HEK293 (cell line): ENCODE measurements around the gene CTCFL.

Source experiments
- SP2 ChIP-seq: fragments of 450-650 bp; formaldehyde crosslinking; IDR thresholded peaks from 2 replicates; pipeline ENCODE4 v1.5.1; 2016; ENCODE audit warnings: missing biosample characterization, missing genetic modification characterization
- TCF7L2 ChIP-seq: IDR thresholded peaks from 2 replicates; pipeline ENCODE4 v1.6.1; 2011; ENCODE audit warnings: low read depth, mild to moderate bottlenecking, inconsistent platforms, low read length, moderate library complexity, borderline replicate concordance
- ZBTB1 ChIP-seq: fragments of 450-650 bp; formaldehyde crosslinking; IDR thresholded peaks from 2 replicates; pipeline ENCODE4 v1.5.1; 2016; ENCODE audit warnings: missing biosample characterization, missing genetic modification characterization
- ZNF416 ChIP-seq: fragments of 450-650 bp; formaldehyde crosslinking; IDR thresholded peaks from 2 replicates; pipeline ENCODE4 v1.5.1; 2016; ENCODE audit warnings: missing biosample characterization, missing genetic modification characterization
- ZNF510 ChIP-seq: fragments of 450-650 bp; formaldehyde crosslinking; IDR thresholded peaks from 2 replicates; pipeline ENCODE4 v1.5.1; 2018; ENCODE audit warnings: mild to moderate bottlenecking, missing genetic modification characterization, missing biosample characterization; ENCODE audit not compliant: insufficient replicate concordance
- ZSCAN23 ChIP-seq: fragments of 450-650 bp; formaldehyde crosslinking; IDR thresholded peaks from 2 replicates; pipeline ENCODE4 v1.5.1; 2016; ENCODE audit warnings: missing biosample characterization, missing genetic modification characterization
- TF ChIP-seq, protein P1 (sequence below): fragments of 450-650 bp; formaldehyde crosslinking; IDR thresholded peaks from 2 replicates; pipeline ENCODE4 v1.5.1; 2016; ENCODE audit warnings: missing biosample characterization, missing genetic modification characterization
- TF ChIP-seq, protein P2 (sequence below): fragments of 450-650 bp; formaldehyde crosslinking; IDR thresholded peaks from 2 replicates; pipeline ENCODE4 v1.5.1; 2016; ENCODE audit warnings: missing biosample characterization, missing genetic modification characterization
- TF ChIP-seq, protein P3 (sequence below): fragments of 450-650 bp; formaldehyde crosslinking; IDR thresholded peaks from 2 replicates; pipeline ENCODE4 v1.5.1; 2016; ENCODE audit warnings: missing biosample characterization, missing genetic modification characterization
- TF ChIP-seq, protein P4 (sequence below): fragments of 450-650 bp; formaldehyde crosslinking; conservative IDR thresholded peaks from 2 replicates; pipeline ENCODE4 v1.5.1; 2016; ENCODE audit warnings: low read depth, missing biosample characterization, missing genetic modification characterization
- TF ChIP-seq, protein P5 (sequence below): fragments of 450-650 bp; formaldehyde crosslinking; IDR thresholded peaks from 2 replicates; pipeline ENCODE4 v1.5.1; 2016; ENCODE audit warnings: missing biosample characterization, missing genetic modification characterization, low read depth
- TF ChIP-seq, protein P6 (sequence below): fragments of 450-650 bp; formaldehyde crosslinking; IDR thresholded peaks from 2 replicates; pipeline ENCODE4 v1.5.1; 2017; ENCODE audit warnings: missing biosample characterization, missing genetic modification characterization

DNA sequence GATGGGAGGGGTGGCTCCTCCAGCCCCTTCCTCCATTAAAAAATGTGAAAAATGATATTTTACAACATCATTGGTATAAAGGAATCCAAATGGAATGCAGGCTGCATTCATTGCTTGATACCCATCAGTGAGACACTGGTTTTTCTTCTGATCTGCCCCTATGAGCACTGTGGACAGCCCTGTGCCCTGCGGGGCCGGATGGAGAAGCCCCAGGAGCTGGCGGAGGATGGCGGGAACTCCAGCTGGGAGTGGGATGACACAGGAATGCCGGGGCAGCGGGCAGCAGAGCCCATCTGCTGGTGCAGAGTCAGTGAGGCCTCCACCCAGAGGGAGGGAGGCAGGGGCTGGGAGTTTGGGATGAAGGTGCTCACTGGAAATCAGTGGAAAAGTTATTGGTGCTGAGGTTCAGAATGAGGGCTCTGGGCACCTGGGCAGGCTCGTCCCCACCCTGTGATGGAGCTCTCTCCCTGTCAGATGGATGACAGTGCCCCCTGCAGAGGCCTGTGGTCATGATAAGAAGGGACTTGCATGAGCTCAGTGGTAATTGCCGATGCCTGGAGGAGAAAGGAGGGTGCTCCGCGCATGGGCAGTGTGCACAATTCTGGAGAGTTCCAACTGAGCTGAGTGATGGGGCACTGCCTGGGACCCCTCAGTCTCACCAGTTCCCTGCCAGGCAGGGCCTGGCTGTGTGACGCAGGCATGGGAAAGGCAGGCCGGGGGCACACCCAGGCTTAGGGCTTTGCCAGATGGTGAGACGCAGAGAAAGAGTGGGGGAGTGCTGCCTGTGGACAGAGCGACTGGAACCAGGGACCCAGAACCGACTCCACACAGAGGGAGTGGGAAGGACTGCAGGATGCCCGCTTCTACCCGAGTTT lies 23.2 kb downstream of the CTCFL start:
- TF ChIP-seq, protein P1, sequence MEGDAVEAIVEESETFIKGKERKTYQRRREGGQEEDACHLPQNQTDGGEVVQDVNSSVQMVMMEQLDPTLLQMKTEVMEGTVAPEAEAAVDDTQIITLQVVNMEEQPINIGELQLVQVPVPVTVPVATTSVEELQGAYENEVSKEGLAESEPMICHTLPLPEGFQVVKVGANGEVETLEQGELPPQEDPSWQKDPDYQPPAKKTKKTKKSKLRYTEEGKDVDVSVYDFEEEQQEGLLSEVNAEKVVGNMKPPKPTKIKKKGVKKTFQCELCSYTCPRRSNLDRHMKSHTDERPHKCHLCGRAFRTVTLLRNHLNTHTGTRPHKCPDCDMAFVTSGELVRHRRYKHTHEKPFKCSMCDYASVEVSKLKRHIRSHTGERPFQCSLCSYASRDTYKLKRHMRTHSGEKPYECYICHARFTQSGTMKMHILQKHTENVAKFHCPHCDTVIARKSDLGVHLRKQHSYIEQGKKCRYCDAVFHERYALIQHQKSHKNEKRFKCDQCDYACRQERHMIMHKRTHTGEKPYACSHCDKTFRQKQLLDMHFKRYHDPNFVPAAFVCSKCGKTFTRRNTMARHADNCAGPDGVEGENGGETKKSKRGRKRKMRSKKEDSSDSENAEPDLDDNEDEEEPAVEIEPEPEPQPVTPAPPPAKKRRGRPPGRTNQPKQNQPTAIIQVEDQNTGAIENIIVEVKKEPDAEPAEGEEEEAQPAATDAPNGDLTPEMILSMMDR (tag by site-specific recombination): no peak
- no peak for TF ChIP-seq TCF7L2
- TF ChIP-seq, protein P2, sequence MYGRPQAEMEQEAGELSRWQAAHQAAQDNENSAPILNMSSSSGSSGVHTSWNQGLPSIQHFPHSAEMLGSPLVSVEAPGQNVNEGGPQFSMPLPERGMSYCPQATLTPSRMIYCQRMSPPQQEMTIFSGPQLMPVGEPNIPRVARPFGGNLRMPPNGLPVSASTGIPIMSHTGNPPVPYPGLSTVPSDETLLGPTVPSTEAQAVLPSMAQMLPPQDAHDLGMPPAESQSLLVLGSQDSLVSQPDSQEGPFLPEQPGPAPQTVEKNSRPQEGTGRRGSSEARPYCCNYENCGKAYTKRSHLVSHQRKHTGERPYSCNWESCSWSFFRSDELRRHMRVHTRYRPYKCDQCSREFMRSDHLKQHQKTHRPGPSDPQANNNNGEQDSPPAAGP (tag by site-specific recombination): no peak
- no peak for TF ChIP-seq ZSCAN23
- TF ChIP-seq, protein P3, sequence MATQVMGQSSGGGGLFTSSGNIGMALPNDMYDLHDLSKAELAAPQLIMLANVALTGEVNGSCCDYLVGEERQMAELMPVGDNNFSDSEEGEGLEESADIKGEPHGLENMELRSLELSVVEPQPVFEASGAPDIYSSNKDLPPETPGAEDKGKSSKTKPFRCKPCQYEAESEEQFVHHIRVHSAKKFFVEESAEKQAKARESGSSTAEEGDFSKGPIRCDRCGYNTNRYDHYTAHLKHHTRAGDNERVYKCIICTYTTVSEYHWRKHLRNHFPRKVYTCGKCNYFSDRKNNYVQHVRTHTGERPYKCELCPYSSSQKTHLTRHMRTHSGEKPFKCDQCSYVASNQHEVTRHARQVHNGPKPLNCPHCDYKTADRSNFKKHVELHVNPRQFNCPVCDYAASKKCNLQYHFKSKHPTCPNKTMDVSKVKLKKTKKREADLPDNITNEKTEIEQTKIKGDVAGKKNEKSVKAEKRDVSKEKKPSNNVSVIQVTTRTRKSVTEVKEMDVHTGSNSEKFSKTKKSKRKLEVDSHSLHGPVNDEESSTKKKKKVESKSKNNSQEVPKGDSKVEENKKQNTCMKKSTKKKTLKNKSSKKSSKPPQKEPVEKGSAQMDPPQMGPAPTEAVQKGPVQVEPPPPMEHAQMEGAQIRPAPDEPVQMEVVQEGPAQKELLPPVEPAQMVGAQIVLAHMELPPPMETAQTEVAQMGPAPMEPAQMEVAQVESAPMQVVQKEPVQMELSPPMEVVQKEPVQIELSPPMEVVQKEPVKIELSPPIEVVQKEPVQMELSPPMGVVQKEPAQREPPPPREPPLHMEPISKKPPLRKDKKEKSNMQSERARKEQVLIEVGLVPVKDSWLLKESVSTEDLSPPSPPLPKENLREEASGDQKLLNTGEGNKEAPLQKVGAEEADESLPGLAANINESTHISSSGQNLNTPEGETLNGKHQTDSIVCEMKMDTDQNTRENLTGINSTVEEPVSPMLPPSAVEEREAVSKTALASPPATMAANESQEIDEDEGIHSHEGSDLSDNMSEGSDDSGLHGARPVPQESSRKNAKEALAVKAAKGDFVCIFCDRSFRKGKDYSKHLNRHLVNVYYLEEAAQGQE: no peak
- TF ChIP-seq, protein P4, sequence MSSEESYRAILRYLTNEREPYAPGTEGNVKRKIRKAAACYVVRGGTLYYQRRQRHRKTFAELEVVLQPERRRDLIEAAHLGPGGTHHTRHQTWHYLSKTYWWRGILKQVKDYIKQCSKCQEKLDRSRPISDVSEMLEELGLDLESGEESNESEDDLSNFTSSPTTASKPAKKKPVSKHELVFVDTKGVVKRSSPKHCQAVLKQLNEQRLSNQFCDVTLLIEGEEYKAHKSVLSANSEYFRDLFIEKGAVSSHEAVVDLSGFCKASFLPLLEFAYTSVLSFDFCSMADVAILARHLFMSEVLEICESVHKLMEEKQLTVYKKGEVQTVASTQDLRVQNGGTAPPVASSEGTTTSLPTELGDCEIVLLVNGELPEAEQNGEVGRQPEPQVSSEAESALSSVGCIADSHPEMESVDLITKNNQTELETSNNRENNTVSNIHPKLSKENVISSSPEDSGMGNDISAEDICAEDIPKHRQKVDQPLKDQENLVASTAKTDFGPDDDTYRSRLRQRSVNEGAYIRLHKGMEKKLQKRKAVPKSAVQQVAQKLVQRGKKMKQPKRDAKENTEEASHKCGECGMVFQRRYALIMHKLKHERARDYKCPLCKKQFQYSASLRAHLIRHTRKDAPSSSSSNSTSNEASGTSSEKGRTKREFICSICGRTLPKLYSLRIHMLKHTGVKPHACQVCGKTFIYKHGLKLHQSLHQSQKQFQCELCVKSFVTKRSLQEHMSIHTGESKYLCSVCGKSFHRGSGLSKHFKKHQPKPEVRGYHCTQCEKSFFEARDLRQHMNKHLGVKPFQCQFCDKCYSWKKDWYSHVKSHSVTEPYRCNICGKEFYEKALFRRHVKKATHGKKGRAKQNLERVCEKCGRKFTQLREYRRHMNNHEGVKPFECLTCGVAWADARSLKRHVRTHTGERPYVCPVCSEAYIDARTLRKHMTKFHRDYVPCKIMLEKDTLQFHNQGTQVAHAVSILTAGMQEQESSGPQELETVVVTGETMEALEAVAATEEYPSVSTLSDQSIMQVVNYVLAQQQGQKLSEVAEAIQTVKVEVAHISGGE (tag by site-specific recombination): no peak
- TF ChIP-seq, protein P5, sequence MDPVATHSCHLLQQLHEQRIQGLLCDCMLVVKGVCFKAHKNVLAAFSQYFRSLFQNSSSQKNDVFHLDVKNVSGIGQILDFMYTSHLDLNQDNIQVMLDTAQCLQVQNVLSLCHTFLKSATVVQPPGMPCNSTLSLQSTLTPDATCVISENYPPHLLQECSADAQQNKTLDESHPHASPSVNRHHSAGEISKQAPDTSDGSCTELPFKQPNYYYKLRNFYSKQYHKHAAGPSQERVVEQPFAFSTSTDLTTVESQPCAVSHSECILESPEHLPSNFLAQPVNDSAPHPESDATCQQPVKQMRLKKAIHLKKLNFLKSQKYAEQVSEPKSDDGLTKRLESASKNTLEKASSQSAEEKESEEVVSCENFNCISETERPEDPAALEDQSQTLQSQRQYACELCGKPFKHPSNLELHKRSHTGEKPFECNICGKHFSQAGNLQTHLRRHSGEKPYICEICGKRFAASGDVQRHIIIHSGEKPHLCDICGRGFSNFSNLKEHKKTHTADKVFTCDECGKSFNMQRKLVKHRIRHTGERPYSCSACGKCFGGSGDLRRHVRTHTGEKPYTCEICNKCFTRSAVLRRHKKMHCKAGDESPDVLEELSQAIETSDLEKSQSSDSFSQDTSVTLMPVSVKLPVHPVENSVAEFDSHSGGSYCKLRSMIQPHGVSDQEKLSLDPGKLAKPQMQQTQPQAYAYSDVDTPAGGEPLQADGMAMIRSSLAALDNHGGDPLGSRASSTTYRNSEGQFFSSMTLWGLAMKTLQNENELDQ (tag by site-specific recombination): no peak
- no peak for TF ChIP-seq ZNF510
- TF ChIP-seq, protein P6, sequence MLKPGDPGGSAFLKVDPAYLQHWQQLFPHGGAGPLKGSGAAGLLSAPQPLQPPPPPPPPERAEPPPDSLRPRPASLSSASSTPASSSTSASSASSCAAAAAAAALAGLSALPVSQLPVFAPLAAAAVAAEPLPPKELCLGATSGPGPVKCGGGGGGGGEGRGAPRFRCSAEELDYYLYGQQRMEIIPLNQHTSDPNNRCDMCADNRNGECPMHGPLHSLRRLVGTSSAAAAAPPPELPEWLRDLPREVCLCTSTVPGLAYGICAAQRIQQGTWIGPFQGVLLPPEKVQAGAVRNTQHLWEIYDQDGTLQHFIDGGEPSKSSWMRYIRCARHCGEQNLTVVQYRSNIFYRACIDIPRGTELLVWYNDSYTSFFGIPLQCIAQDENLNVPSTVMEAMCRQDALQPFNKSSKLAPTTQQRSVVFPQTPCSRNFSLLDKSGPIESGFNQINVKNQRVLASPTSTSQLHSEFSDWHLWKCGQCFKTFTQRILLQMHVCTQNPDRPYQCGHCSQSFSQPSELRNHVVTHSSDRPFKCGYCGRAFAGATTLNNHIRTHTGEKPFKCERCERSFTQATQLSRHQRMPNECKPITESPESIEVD: no peak
- TF ChIP-seq ZNF416 (tag by site-specific recombination): no peak
- no peak for TF ChIP-seq ZBTB1 (tag by site-specific recombination)
- no peak for TF ChIP-seq SP2 (tag by site-specific recombination)
